ENCODE data around the gene ANO6.

The ANO6 gene

DNA sequence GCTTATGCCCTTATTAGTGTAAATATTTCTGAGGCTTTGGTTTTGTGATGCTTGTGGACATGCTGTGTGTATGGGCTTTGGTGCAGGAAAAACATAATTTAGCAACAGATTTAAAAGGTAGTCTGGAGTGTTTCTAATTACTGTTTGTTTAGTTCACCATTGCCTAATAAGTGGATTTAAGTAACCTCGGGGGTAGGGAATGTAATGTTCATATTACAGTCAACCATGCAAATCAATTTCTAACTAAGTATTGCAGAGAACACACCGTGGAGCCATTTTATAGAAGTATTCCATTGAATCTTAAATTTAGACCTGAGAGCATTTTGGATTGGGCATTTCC lies 53.5 kb downstream of the ANO6 start:
- no peak overlapping the region for H3K4me3 ChIP-seq (ENCODE audit: low read length)
- no peak for DNase-seq (ENCODE audit: low read depth, low spot score)

DNA sequence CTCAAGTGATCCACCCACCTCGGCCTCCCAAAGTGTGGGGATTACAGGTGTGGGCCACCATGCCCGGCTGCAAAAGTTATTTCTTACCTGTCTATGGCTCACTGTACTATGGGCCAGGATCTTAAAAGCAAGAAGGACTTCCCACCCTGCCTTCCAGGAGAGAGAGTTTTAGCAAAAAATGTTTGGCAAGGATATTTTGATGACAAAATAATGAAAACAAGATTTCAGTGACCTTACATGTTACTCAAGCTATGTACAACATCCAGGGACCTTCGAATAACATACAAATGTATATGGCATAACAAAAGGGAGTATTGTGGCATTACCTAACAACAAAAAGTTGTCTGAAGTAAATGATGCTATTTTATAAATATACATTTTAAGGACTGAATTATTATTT lies 55.1 kb downstream of the ANO6 start:
- H3K4me3 ChIP-seq (ENCODE audit: low read length) = no peak overlapping the region
- no peak for DNase-seq (ENCODE audit: low read depth, low spot score)

DNA sequence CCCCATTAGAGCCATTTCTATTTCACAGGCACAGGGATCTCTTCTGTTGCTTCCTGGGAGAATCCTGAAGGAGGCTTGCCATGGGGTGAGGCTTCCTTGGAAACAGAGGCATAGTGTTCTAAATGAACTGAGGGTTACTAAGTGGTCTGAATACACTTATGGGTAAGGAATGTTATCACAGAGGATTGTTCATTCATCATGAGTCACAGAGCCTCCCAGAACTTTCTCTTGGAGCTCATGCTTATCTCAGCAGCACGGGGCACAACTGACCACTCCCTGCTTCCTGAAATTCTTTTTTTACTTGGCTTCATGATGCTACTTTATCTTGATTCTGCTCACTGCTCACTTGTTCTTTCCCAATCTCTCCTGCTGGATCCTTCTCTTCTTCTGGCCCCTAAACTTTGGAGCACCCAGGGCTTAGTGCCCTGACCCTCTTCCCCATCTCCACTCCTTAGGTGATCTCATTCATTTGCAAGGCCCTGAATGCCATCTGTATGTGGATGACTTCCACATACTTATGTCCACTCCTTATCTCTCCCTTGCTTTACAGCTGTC lies 57.9 kb downstream of the ANO6 start:
- no peak overlapping the region for H3K4me3 ChIP-seq (ENCODE audit: low read length)
- DNase-seq (ENCODE audit: low read depth, low spot score) = no peak

DNA sequence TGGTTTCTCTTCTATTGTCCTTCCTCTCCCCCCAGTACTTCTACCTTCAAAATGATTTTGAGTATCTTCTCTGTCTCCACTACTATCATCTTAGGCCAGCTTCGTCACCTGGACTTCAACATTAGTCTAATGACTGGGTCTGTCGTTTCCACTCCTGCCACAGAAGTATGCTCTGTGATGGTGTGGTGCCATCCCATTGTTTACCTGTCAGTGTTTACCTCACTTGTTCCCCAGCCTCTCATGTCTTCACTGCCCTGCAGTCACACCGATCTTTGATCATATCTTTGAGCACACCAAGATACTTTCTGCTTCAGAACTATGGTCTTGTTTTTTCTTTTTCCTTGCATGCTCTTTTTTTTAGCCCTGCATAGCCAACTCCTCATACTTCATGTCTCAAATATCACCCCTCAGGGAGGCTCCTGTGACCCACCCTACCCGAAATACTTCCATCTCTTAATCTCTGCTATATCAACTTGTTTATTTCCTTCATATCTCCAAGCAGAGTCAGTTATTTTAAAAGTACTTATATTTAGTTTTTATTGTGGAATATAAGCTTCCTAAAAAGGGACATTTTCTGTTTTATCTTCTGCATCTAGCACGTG lies 60.4 kb downstream of the ANO6 start:
- DNase-seq (ENCODE audit: low read depth, low spot score) = no peak
- H3K4me3 ChIP-seq (ENCODE audit: low read length) = no peak overlapping the region

DNA sequence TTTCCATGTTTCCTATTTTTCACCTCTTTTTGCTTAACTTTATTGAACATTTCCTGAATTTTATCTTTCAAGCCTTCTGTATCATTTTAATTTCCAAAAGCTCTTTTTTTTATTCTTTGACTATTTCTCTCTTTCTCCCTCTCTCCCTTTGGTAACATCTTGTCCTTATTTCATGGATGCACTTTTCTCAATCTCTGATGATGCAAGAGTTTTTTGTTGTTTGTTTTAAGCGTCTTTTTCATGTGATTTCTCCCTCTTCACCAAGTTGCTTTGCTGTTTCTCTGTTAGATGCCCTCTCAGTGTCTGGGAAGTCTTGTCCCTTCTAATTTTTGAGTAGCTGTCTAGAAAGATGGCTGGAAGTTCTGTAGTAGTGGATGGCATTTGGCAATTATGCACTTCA lies 62.6 kb downstream of the ANO6 start:
- no peak for DNase-seq (ENCODE audit: low read depth, low spot score)
- no peak overlapping the region for H3K4me3 ChIP-seq (ENCODE audit: low read length)

DNA sequence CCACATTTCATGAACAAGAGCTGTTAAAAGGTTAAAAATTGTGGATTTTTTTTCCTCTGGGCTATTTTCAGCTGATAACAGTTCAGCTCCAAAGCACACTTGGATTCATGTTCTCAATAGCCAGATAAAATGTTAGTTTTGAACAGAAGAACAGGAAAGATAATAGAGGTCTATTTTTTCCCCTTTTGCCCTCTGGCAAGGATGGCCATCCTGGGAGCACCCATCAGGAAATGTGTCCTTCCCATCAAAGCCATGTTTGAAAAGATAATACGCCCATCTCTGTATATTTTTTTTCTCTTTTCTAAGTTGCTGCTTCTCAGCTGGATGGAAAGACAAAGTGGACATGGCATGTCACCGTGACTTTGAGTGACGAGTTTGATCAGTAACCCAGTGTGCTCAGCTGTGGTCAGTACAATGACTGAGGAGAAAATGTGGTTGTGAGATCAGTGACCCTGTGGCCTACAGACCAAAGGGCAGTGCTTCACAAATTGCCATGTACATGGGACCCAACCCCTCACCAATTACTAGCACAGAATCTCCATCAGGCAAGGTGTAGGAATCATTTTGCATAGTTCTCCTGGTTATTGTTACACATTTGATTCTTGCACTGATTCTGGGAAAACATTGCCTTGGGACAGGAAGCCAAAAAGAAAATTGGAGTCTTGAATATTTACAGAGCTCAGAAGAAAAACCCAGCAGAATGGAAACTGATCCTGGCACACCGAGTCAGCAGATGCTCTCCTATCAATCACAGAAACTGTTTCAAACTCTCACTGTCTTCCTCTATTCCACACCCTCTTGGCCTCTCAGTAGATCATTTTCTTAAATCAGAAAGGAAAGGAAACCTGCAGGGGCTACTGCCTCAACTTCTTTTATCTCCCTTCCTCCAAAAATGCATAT lies 64.3 kb downstream of the ANO6 start:
- H3K4me3 ChIP-seq (ENCODE audit: low read length) = no peak overlapping the region
- no peak for DNase-seq (ENCODE audit: low read depth, low spot score)

DNA sequence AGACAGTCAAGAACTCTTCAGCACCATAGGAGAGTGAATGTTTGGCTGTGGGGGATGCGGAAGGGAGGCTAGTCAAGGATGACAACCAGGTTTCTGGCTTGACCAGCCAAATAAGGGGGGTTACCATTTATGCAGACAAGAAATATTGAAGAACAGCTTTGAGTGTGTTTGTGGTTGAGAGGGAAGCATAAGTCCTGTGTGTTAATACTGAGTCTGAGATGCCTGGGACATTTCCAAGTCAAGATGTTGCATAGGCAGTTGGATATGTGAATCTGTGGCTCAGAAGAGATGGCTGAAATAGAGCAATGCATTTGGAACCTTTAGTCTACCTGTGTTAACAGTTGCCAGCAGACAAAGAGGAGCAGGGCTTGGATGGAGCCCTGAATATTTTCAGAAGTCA lies 66.1 kb downstream of the ANO6 start:
- DNase-seq (ENCODE audit: low read depth, low spot score) = no peak
- H3K4me3 ChIP-seq (ENCODE audit: low read length) = no peak overlapping the region

DNA sequence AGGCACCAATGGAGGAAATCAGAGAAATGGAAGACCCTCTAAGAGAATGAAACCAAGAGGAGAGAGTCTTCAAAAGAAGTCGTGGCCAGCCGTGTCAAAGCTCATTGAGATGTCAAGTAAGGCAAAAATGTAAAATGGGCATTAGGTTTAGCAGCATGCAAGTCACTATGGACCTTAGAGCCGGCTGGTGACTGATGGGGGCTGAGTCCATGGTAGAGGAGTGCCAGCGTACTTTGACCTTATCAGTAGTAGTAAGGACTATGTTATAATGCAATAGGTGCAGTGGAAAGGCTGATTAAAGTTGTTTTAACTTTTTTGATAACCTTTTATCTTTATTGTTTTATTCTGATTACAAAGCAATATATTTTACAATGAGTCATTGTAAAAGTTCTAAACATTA lies 66.5 kb downstream of the ANO6 start:
- no peak overlapping the region for H3K4me3 ChIP-seq (ENCODE audit: low read length)
- no peak for DNase-seq (ENCODE audit: low read depth, low spot score)

DNA sequence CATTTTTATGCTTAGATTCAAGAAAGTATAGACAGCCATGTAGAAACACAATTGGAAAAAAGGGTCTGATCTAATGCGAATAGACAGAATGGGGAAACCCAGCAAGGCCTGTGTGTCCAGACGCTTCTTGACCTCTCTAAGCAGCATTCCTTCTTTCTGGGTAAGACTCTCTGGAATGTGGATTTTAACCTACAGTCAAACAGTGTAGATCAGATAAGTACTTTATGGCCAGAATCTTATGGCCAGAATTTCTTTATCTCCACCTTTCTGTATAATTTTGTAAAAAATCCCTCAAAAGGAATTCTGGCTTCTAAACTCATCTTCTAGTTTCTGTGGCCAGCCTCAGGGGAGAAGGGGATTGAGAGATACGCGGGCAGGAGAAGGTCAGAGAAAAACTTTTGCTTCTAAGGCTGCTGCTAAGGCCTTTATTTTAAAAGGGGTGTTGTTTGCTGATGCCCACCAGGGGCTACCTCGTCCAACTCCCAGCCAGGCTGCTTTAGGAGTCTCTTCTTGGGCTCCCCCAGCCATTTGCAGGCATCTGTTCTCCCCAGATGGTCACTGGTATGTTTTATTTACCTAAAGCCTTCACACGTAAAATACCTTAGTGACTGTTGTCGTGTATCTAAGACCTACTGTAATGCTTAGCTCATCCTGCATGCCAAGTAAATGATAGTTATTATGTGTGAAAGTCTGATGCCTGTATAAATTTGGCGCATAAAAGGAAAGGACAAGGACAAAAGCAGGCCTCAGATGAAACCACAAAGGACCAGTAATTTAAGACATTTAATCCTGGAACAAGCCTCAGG lies 68.4 kb downstream of the ANO6 start:
- DNase-seq (ENCODE audit: low read depth, low spot score) = no peak
- H3K4me3 ChIP-seq (ENCODE audit: low read length) = no peak overlapping the region

DNA sequence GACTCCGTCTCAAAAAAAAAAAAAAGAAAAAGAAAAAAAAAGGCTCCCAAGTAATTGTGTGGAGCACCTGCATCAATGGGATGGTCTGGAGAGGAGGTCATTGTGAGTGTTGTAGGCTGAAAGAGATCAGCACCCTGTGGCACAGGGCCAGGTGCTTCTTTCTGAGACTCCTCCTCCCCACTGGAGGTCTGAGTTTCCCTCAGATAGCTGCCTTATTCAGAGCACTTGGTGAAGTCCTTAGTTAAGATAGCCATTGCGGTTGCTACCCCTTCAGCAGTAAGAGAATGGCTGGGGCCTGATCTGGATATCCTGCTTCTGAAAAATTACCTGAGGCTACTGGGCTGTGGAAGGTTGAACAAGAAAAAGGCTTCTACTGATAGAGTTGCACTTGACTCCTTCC lies 69.8 kb downstream of the ANO6 start:
- DNase-seq (ENCODE audit: low read depth, low spot score) = no peak
- no peak overlapping the region for H3K4me3 ChIP-seq (ENCODE audit: low read length)

DNA sequence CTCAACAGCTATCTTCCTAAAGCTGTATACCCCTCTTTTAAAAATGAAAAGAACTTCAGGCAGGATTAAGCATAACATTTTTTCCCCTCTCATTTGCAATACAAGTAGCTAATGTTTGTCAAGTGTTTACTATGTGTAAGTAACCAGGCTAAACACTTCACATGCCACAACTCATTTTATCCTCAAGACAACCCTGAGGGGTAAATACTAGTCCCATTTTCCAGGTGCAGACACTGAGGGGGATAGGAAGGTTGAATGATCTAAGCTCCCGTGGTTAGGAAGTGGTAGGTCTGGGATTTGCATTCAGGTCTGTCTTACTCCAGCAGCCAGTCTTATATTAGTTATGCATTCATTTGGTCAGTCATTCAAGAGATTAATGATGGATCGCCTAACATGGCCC lies 70.7 kb downstream of the ANO6 start:
- no peak overlapping the region for H3K4me3 ChIP-seq (ENCODE audit: low read length)
- DNase-seq (ENCODE audit: low read depth, low spot score) = no peak

DNA sequence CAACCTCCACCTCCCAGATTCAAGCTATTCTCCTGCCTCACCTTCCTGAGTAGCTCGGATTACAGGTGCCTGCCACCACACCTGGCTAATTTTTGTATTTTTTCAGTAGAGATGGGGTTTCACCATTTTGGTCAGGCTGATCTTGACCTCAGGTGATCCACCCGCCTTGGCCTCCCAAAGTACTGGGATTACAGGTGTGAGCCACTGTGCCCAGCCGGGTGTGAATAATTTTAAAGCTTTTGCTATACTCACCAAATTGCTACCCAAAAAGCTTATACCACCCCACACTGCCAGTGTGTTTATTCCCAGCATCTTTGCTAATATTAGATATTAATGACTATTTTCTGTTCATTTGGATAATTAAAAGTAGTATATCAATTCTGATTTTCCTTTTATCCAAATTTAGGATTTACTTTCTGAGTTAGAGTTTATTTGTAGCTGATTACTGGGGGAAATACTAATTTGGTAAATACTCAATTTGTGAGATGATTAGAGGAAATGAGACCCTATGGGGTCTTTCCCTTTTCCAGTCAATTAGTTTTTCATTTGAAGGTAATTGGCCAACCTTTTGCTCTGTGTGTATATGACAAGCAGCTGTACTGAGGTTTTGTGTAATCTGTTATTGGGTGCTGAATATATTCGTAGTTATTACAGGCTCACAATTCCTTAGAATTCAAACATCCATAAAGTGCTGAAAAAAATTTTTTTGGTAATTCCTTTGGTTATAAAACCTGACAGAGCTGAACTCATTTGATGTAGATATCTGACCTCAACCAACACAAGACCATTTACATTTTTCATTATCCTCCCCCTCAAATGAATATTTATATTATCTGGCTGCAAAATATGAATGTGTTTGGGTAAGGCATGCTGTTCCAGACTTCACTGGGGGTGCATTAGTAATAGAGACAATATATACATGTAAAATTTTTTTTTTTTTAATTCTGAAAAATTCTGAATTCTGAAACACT lies 73.6 kb downstream of the ANO6 start:
- no peak for DNase-seq (ENCODE audit: low read depth, low spot score)
- H3K4me3 ChIP-seq (ENCODE audit: low read length) = no peak overlapping the region

DNA sequence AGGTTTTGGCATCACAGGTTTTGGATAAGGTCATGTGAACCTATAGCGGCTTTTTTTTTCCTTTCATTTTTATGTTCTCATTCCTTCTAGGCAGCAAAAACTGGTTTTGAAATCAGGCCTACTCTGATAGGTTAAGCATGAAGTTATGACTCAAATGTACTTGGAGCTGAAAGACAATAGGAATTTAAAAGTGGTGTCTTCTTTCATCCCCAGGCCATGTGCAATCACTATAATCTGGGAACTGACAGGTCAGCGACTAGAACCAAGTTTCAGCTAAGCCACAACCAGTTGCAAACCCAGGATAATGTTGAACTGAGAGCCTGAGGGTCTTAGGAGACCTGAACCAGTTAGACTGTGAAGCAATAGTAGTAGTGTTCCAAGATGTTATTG lies 74.3 kb downstream of the ANO6 start:
- no peak for DNase-seq (ENCODE audit: low read depth, low spot score)
- H3K4me3 ChIP-seq (ENCODE audit: low read length) = no peak overlapping the region

DNA sequence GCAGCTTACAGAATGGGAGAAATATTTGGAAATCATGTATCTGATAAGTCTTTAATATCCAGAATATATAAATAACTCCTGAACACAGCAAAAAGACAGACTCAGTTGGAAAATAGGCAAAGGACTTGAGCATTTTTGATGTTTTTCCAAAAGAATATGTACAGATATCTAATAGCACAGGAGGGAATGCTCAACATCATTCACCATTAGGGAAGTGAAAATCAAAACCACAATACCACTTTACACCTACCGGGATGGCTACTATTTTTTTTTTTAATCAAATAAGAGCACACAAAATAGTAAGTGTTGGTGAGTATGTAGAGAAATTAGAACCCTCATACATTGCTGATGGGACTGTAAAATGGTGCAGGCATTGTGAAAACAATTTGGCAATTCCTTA lies 75.6 kb downstream of the ANO6 start:
- no peak overlapping the region for H3K4me3 ChIP-seq (ENCODE audit: low read length)
- no peak for DNase-seq (ENCODE audit: low read depth, low spot score)

DNA sequence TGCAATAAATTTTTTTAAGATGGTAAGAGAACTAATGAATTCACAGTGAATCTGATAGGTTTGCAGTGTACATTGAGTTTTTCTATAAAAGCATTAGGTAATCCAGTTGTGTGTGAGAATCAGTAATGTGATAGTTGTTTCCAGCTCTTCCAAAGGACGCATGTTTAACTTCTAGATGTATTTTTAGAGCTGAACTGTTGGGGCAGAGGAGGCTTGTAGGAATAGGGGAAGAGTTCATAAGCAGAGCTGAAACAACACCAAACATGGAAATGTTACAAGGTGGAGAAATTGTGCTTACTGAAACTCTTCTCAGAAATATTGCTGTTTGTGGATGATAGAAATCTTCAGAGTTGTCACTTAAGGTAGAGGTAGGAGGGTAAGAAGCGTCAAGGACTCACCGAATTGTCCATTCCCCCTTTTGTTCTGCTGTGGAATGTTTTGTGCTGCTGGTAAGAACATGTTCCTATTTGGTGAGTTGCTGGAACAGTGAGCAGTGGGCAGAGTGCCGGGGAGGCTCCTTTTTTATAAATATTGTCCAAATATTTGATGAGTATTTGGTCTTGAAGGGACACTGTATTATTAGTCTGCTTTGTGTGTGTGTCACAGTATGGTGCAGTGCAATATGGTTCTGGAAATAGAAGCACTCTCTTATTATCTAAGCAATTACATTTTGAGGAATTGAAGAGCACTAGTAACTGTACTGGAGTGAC lies 76.7 kb downstream of the ANO6 start:
- DNase-seq (ENCODE audit: low read depth, low spot score) = no peak
- H3K4me3 ChIP-seq (ENCODE audit: low read length) = no peak overlapping the region

DNA sequence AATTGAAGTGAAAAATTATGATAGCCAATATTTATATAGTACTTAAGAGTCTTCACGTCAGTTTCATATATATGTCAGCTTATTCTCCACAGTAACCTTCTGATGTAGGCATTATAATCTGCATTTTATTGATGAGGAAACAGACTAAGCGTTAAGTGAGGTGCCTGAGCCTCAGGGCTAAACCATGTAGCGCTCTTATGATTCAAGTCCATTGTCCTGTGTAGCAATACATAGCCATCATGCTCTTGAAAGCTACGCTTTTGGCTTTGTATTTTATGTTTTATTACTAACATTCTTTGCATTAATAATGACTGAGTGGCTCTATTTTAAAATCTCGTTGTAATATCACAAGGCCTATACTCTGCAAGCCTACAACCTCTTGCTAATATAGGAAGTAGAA lies 79.0 kb downstream of the ANO6 start:
- no peak overlapping the region for H3K4me3 ChIP-seq (ENCODE audit: low read length)
- no peak for DNase-seq (ENCODE audit: low read depth, low spot score)

DNA sequence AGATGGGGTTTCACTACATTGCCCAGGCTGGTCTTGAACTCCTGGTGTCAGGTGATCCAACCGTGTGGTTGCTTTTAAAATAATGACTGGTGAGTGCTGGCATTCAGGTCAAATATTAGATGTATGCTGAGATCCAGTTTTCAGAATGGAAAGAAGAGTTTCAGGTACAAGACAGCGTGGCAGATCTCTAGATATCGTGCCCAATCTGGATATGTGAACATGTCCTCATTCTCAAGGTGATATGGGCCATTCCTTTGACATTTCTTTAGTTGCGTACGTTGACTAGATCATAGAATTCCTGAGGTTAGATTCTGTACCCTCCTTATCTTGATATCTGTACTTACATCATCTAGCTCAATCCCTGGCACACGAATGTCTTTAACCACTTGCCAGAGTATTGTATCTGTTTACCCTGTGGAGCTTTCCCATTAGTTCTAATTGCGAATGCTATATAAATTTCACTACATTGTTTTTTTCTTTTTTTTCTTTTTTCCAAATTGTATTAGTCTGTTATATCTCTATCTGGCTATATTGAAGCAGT lies 80.2 kb downstream of the ANO6 start:
- no peak for DNase-seq (ENCODE audit: low read depth, low spot score)
- H3K4me3 ChIP-seq (ENCODE audit: low read length) = no peak overlapping the region

DNA sequence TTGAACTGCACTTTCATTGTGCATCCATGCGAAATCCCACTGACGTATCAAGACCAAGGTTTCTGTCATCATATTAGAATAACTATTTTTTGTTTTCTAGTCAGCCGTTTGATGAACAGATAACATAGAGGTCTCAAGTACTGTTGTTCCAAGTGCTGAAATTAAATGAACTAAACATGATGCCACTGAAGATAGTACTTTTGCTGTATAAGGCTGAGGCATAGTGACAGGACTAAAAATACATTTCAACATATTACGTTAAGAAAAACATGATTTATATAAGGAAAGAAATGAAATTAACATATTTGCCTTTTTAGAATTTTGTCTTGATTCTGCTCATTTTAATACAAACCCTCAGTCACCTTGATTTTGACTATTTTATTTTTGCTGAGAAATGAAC lies 82.2 kb downstream of the ANO6 start:
- DNase-seq (ENCODE audit: low read depth, low spot score) = no peak
- no peak overlapping the region for H3K4me3 ChIP-seq (ENCODE audit: low read length)
